ENCODE measurements around the gene ELOVL6.
"Not testable (repeated sequence)": the region's sequence is repeated elsewhere in the genome, so short reads cannot be mapped to it uniquely, and the experiment has no call there.

The ELOVL6 gene

DNA sequence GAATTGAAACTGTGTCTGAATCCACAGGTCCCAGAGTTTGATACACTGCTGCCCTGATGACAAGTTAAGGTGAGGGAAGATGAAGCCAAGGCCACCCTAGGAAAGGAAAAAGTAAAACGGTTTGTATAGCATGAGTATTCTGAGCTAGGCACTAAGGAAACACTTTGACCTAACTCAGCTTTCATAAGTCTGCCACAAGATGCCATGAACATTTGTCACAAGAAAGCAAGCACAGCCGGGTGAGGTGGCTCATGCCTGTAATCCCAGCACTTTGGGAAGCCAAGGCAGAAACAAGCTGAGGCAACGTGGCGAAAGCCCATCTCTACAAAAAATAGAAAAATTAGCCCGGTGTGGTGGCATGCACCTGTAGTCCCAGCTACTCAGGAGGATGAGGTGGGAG is 34.2 kb downstream of the ELOVL6 start:
- no peaks in the 10 kb centered on the region for H3K27me3 Mint-ChIP-seq
- H3K4me3 Mint-ChIP-seq: no peak overlapping the region
- no peaks in the 10 kb centered on the region for H3K9me3 Mint-ChIP-seq
- H3K27ac Mint-ChIP-seq: peak overlapping the region; percentile 44 to 91
- no peaks in the 10 kb centered on the region for H3K36me3 Mint-ChIP-seq (ENCODE audit: insufficient read depth)
- H3K4me1 Mint-ChIP-seq (ENCODE audit: low read depth in 2 of 2): peaks cover 19 to 24% of the 10 kb centered on the region in 2 donors
- DNase-seq (no peak), ATAC-seq (replicated peaks) (no peak)

DNA sequence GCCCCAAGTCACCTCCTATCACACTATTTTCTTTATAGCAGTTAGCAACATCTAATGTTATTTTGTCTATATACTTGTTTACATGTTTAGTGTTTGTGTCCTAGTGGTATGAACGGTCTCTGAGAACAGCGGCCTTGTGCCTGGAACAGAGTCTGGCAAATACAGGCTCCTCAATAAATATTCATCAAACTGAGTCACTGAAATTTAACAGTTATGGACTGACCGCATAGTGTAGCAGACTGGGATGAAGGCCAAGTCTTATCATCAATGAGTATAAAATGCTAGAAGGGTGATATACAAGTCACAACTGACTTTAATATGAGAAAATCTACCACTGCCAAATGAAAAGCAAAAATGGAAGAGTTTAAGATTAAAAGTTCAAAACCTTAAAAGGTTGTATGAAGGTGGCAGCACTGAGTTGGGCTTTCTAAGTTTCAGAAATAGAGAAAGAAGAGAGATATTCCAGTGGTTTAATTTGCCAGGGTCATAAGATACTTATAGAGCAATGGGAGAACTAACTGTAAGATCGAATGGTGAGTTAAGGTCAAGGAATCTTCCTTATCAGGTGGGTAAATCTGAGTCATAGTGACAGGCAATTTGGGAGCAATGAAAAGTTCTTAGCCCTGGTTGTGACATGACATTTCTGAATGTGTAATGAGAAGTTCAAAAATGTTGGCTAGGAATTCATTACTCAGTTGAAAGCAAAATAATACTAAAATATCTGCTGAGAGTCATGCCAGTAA is 34.9 kb downstream of the ELOVL6 start:
- Mint-ChIP-seq H3K9me3 (no peaks in the 10 kb centered on the region), H3K4me1 (ENCODE audit: low read depth in 2 of 2) (peaks cover 19 to 24% of the 10 kb centered on the region in 2 donors), H3K36me3 (ENCODE audit: insufficient read depth) (no peaks in the 10 kb centered on the region), H3K27ac (peak overlapping the region; percentile 44 to 75), H3K4me3 (no peak overlapping the region), H3K27me3 (no peaks in the 10 kb centered on the region)
- DNase-seq (no peak), ATAC-seq (replicated peaks) (no peak)

DNA sequence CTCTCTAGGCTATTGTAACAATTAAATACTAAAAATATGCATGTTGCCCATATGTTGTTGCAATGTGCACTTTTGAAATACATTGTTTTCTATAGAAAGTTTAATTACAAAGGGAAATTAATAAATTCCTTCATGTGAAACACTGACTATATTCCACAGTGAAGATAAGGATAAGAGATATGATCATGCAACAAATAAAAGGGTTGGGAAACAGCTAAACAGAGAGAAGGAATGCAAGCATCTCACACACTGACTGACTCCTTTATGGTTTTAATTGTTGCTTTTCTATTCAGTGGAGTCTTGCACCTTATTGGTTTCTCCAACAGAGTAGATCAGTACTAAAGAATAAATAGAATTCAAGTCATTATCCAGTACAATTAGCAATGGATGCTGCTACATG is 37.8 kb downstream of the ELOVL6 start:
- H3K27ac Mint-ChIP-seq: no peak overlapping the region

DNA sequence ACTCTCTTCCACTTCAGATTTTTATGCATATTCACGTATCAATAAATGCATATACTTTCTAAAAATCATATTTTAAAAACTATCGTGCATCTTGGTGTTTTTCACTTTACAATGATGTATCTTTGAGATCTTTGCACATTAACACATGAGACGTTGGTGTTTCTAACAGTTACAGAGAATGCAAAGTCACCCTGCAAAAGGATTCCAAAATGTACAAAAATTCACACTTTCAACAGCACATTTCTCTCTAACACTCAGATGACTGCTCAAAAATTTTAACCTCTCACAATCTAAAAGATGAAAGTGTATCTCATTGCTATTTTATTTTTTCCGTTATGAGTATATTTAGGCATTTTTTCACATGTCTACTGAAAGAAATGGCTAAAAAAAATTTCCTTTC is 38.9 kb downstream of the ELOVL6 start:
- Mint-ChIP-seq H3K4me3 (peak overlapping the region in 1 of 2 donors; percentile 20), H3K9me3 (no peaks in the 10 kb centered on the region), H3K36me3 (ENCODE audit: insufficient read depth) (no peaks in the 10 kb centered on the region), H3K27ac (peak overlapping the region in 1 of 2 donors; percentile 7), H3K27me3 (no peaks in the 10 kb centered on the region), H3K4me1 (ENCODE audit: low read depth in 2 of 2) (peaks cover 11 to 14% of the 10 kb centered on the region in 2 donors)
- no peak for ATAC-seq (replicated peaks)
- no peak for DNase-seq

More for the DNA sequence above, 37.8 kb downstream of the ELOVL6 start:
- no peak for ATAC-seq (replicated peaks)
- peaks cover 14 to 17% of the 10 kb centered on the region in 2 donors for H3K4me1 Mint-ChIP-seq (ENCODE audit: low read depth in 2 of 2)
- H3K9me3 Mint-ChIP-seq: no peaks in the 10 kb centered on the region
- H3K36me3 Mint-ChIP-seq (ENCODE audit: insufficient read depth): no peaks in the 10 kb centered on the region
- H3K4me3 Mint-ChIP-seq: no peak overlapping the region
- no peak for DNase-seq
- H3K27me3 Mint-ChIP-seq: no peaks in the 10 kb centered on the region

DNA sequence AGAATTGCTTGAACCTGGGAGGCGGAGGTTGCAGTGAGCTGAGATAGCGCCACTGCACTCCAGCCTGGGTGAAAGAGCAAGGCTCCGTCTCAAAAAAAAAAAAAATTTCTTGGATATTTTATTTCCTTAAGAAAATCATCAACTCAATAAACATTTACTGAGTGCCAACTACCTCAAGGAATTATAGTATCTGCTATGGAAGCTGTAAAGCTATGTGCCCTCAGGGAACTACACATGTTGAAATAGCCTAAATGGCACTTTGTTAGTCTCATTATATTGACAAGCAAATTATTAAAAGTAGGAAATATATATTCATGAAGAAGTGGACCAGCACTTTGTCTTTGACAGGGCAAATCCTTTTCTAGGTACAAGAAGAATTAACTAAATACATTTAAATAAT is 40.8 kb downstream of the ELOVL6 start:
- no peak overlapping the region for H3K27ac Mint-ChIP-seq
- no peaks in the 10 kb centered on the region for H3K27me3 Mint-ChIP-seq
- no peaks in the 10 kb centered on the region for H3K9me3 Mint-ChIP-seq
- ATAC-seq (replicated peaks) (no peak), DNase-seq (no peak)
- no peaks in the 10 kb centered on the region for H3K36me3 Mint-ChIP-seq (ENCODE audit: insufficient read depth)
- H3K4me1 Mint-ChIP-seq (ENCODE audit: low read depth in 2 of 2): peaks cover 2 to 10% of the 10 kb centered on the region in 2 donors
- no peak overlapping the region for H3K4me3 Mint-ChIP-seq

DNA sequence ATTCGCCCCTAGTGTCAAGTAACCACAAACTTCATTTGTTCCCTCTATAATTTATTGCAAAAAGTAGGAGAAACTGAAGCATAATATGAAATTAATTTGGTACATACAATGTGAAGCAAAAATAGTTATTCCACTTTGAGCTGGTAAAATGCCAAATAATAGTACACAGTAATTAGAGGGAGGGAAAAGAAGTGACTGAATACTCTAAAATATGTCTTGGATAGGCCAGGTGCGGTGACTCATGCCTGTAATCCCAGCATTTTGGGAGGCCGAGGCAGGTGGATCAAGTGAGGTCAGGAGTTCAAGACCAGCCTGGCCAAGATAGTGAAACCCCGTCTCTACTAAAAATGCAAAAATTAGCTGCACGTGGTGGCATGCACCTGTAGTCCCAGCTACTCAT is 41.2 kb downstream of the ELOVL6 start:
- H3K9me3 Mint-ChIP-seq; H3K4me3 Mint-ChIP-seq; H3K4me1 Mint-ChIP-seq (ENCODE audit: low read depth in 2 of 2): not testable (repeated sequence)

DNA sequence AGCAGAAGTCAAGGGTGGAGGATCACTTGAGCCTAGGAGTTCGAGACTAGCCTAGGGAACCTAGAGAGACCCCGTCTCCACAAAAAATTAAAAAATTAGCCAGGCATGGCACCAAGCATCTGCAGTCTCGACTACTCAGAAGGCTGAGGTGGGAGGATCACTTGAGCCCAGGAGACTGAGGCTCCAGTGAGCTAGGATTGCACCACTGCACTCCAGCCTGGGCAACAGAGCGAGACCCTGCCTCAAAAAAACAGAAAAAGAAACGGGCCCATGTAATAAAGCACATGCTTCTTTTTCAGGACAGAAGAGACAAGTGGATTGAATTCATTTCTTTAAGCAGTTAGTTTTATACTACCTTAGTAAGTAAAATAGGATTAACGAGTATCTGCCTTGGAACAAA is 42.0 kb downstream of the ELOVL6 start:
- no peaks in the 10 kb centered on the region for H3K9me3 Mint-ChIP-seq
- no peak overlapping the region for H3K4me3 Mint-ChIP-seq
- DNase-seq (no peak), ATAC-seq (replicated peaks) (no peak)
- H3K4me1 Mint-ChIP-seq (ENCODE audit: low read depth in 2 of 2): peaks cover 2 to 10% of the 10 kb centered on the region in 2 donors
- H3K27ac Mint-ChIP-seq: no peak overlapping the region
- no peaks in the 10 kb centered on the region for H3K36me3 Mint-ChIP-seq (ENCODE audit: insufficient read depth)
- no peaks in the 10 kb centered on the region for H3K27me3 Mint-ChIP-seq

More for the DNA sequence above, 41.2 kb downstream of the ELOVL6 start:
- H3K27ac Mint-ChIP-seq; H3K27me3 Mint-ChIP-seq; H3K36me3 Mint-ChIP-seq (ENCODE audit: insufficient read depth); ATAC-seq (replicated peaks); DNase-seq: not testable (repeated sequence)

DNA sequence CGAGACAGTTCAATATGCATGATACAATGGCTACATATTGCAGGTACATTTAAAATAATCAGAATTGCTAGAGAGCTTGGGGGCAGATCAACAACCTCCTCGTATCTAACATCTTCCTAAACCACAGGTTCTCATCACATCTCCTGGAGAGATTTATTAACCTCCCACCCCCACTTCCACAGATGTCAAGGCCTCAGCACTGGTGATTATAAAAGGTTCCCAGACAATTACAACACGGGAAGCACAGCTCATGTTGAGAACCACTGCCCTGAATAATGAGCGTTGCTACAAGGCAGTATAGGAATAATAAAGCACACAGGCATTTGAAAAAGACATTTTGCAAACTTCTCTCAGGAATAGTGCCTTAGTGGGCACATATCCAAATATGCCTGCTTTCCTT is 42.8 kb downstream of the ELOVL6 start:
- ATAC-seq (replicated peaks) (no peak), DNase-seq (no peak)
- Mint-ChIP-seq H3K9me3 (no peaks in the 10 kb centered on the region), H3K4me3 (no peak overlapping the region), H3K27me3 (no peaks in the 10 kb centered on the region), H3K27ac (no peak overlapping the region), H3K36me3 (ENCODE audit: insufficient read depth) (no peaks in the 10 kb centered on the region), H3K4me1 (ENCODE audit: low read depth in 2 of 2) (peaks cover 2 to 10% of the 10 kb centered on the region in 2 donors)

DNA sequence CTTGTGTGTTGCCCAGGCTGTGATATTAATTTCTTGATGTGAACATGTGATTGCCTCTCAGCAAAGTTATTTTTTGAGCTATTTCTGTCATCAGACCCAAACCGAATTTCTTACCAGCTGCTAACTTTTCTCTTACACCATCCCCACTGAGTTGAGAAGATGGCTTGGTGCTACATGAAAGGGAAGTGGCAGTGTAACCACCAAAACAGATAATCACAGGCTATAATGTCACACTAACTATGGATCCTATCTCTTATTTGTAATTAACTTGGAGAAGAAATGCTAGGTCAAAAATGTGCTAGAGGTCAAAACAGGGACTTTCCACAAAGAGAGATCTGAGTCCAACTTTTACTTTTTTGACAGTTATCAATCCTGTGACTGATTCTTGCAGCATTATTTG is 43.8 kb downstream of the ELOVL6 start:
- Mint-ChIP-seq H3K4me1 (ENCODE audit: low read depth in 2 of 2) (peaks cover 2 to 5% of the 10 kb centered on the region in 2 donors), H3K36me3 (ENCODE audit: insufficient read depth) (no peaks in the 10 kb centered on the region), H3K9me3 (no peaks in the 10 kb centered on the region), H3K27me3 (no peaks in the 10 kb centered on the region), H3K4me3 (no peak overlapping the region), H3K27ac (peak overlapping the region; percentile 26 to 54)
- ATAC-seq (replicated peaks) (peak; percentile 79), DNase-seq (no peak)

DNA sequence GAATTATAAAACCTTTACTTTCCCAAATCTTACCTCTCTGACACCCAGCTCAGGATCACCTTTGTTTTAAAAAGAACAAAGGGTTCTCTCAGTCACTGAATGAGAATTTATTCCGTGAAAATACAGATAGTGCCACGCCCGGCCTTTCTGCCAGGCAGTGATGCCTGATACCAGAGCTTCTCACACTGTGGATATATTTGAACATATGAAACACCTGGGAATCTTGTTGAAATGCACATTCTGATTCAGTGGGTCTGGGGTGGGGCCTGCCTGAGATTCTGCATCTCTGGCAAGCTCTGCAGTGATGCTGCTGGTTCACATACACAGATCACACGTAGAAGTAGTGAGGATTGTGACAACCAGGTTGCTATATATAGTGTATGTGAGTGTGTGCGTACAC is 46.0 kb downstream of the ELOVL6 start:
- DNase-seq (no peak), ATAC-seq (replicated peaks) (no peak)
- Mint-ChIP-seq H3K36me3 (ENCODE audit: insufficient read depth) (no peaks in the 10 kb centered on the region), H3K4me1 (ENCODE audit: low read depth in 2 of 2) (peaks cover 2 to 5% of the 10 kb centered on the region in 2 donors), H3K27ac (no peak overlapping the region), H3K27me3 (no peaks in the 10 kb centered on the region), H3K4me3 (no peak overlapping the region), H3K9me3 (no peaks in the 10 kb centered on the region)

DNA sequence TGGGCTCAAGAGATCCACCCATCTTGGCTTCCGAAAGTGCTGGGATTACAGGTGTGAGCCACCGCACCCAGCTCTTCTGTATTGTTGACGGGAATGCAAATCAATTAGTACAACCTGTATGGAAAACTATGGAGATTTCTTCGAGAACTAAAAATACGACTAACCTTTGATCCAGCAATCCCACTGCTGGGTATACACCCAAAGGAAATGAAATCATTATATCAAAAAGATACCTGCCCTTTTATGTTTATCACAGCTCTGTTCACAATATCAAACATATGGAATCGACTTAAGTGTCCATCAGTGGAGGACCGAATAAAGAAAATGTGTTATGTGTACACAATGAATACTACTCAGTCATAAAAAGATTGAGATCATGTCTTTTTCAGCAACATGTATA is 49.3 kb downstream of the ELOVL6 start:
- H3K9me3 Mint-ChIP-seq: no peaks in the 10 kb centered on the region
- no peaks in the 10 kb centered on the region for H3K4me1 Mint-ChIP-seq (ENCODE audit: low read depth in 2 of 2)
- ATAC-seq (replicated peaks) (no peak), DNase-seq (no peak)
- no peak overlapping the region for H3K4me3 Mint-ChIP-seq
- no peak overlapping the region for H3K27ac Mint-ChIP-seq
- no peaks in the 10 kb centered on the region for H3K27me3 Mint-ChIP-seq
- H3K36me3 Mint-ChIP-seq (ENCODE audit: insufficient read depth): no peaks in the 10 kb centered on the region

DNA sequence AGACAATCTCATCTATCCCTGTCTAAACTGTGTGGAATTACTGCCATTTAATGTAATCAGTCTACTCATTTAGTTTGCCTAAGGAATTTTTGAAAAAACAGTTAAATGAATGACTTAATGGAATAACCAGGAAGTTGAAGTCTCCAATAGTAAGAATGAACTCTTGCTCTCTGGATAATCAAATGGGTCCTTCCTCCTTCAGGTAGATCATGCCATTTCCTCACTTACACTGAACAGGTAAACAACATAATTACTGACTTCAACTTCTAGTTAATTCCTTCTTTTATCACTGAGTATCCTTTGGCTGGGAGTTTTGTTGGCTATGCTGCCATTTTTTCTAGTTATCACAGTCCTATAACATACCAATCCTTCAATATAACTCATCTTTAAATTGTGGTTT is 56.0 kb downstream of the ELOVL6 start:
- H3K36me3 Mint-ChIP-seq (ENCODE audit: insufficient read depth): no peaks in the 10 kb centered on the region
- H3K4me3 Mint-ChIP-seq: no peak overlapping the region
- ATAC-seq (replicated peaks) (no peak), DNase-seq (no peak)
- H3K4me1 Mint-ChIP-seq (ENCODE audit: low read depth in 2 of 2): no peaks in the 10 kb centered on the region
- H3K27me3 Mint-ChIP-seq: no peaks in the 10 kb centered on the region
- H3K9me3 Mint-ChIP-seq: no peaks in the 10 kb centered on the region
- no peak overlapping the region for H3K27ac Mint-ChIP-seq

DNA sequence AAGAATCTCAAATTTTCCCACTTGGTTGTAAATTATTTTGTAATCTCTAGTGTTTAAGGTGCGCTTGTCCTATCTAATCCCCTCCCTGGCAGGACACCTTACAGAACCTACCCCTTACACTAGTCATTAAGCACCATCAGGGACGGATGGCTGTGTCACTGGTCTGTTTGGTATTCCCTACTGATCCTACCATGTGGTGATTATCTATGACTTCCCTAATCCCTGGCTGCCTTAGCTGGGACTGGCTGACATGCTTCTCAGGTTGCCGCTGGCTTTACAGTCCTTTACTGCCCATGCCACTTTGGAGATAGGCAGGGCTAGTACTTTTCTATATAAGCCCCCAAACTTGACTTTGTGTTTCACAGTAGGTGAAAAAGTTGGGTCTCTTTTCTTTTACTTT is 58.6 kb downstream of the ELOVL6 start:
- Mint-ChIP-seq H3K4me3 (no peak overlapping the region), H3K36me3 (ENCODE audit: insufficient read depth) (no peaks in the 10 kb centered on the region), H3K4me1 (ENCODE audit: low read depth in 2 of 2) (no peaks in the 10 kb centered on the region), H3K27ac (no peak overlapping the region), H3K9me3 (no peaks in the 10 kb centered on the region), H3K27me3 (no peaks in the 10 kb centered on the region)
- ATAC-seq (replicated peaks): no peak
- no peak for DNase-seq

DNA sequence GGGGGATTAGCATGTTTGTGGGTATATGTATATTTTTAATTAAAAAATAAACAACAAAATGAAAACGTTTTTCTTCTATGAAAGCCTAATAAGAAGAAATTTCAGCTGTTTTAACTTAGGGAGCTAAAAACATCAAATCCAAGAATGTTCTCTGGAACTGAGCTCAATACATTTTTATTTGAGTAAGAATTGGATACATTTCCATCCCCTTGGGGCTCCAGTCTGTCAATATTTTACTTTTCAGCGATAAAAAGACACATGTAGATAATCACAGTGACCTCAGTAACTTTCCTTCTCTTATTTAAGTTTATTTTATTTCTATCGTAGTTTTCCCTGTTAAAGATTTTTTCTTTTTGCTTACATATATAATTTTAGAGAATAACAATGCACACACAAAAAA is 59.3 kb downstream of the ELOVL6 start:
- Mint-ChIP-seq H3K27me3 (no peaks in the 10 kb centered on the region), H3K4me1 (ENCODE audit: low read depth in 2 of 2) (no peaks in the 10 kb centered on the region), H3K9me3 (no peaks in the 10 kb centered on the region), H3K36me3 (ENCODE audit: insufficient read depth) (no peaks in the 10 kb centered on the region), H3K27ac (no peak overlapping the region), H3K4me3 (no peak overlapping the region)
- DNase-seq (no peak), ATAC-seq (replicated peaks) (no peak)

All from effector memory CD8-positive, alpha-beta T cell (primary cell).